ENCODE data around the gene TMEM171.

Gene TMEM171

GRCh38 chr5:73152411-73153388 lies 32.3 kb downstream of the TMEM171 start:
- DNase-seq (ENCODE audit: low spot score): no peak

- DNase-seq (ENCODE audit: low spot score): no peak
Observed at GRCh38 chr5:73153513-73153912, 33.1 kb downstream of the TMEM171 start.

- DNase-seq (ENCODE audit: low spot score): no peak
Observed at GRCh38 chr5:73154208-73155006, 34.0 kb downstream of the TMEM171 start.

- DNase-seq (ENCODE audit: low spot score): no peak
Observed at GRCh38 chr5:73155271-73156222, 35.2 kb downstream of the TMEM171 start.

GRCh38 chr5:73157414-73158303 lies 37.3 kb downstream of the TMEM171 start:
- no peak for DNase-seq (ENCODE audit: low spot score)

- no peak for DNase-seq (ENCODE audit: low spot score)
Observed at GRCh38 chr5:73158313-73158712, 37.9 kb downstream of the TMEM171 start.

GRCh38 chr5:73160239-73160671 lies 39.9 kb downstream of the TMEM171 start:
- DNase-seq (ENCODE audit: low spot score): no peak

- no peak for DNase-seq (ENCODE audit: low spot score)
Observed at GRCh38 chr5:73170522-73170921, 50.1 kb downstream of the TMEM171 start.

GRCh38 chr5:73171495-73171894 lies 51.1 kb downstream of the TMEM171 start:
- no peak for DNase-seq (ENCODE audit: low spot score)

- DNase-seq (ENCODE audit: low spot score): no peak
Observed at GRCh38 chr5:73172951-73173350, 52.6 kb downstream of the TMEM171 start, which contains the start of gene TMEM174. TSS of gene TMEM174 (plus strand) at chr5:73173193. CDS start at chr5:73173244, 51 bp downstream.

GRCh38 chr5:73174100-73174815 lies 53.9 kb downstream of the TMEM171 start:
- no peak for DNase-seq (ENCODE audit: low spot score)

GRCh38 chr5:73176250-73176649 lies 55.9 kb downstream of the TMEM171 start:
- DNase-seq (ENCODE audit: low spot score): no peak

- DNase-seq (ENCODE audit: low spot score): no peak
Observed at GRCh38 chr5:73178265-73178664, 57.9 kb downstream of the TMEM171 start.

GRCh38 chr5:73179730-73180129 lies 59.4 kb downstream of the TMEM171 start:
- no peak for DNase-seq (ENCODE audit: low spot score)

GRCh38 chr5:73180566-73180965 lies 60.2 kb downstream of the TMEM171 start:
- no peak for DNase-seq (ENCODE audit: low spot score)

Measured in hepatic stellate cell (primary cell).